Immature natural killer cell (primary cell): ENCODE results near the gene PLP2. TPM values are rescaled to one million over a fixed set of nuclear protein-coding genes. Genes with fewer than 3 reads are reported as not detected.
A peak's percentile ranks its signal among the peaks of the same experiment; 100 is the strongest.

Experiments
- DNase-seq, 3 donors: peaks; one replicate each; pipeline ENCODE4 v3.0.0; 2022; ENCODE audit warnings: mixed read lengths in 1 of 3
- H3K27ac Mint-ChIP-seq, 6 donors: one replicate each; pipeline ENCODE4 v1.8.0; 2020; ENCODE audit warnings: mixed read lengths in 6 of 6, mild to moderate bottlenecking in 5 of 6, inconsistent platforms in 4 of 6, moderate library complexity in 3 of 6
- H3K27me3 Mint-ChIP-seq, 3 donors: one replicate each; pipeline ENCODE4 v1.8.0; 2020 to 2021; ENCODE audit warnings: low read depth in 3 of 3, mild to moderate bottlenecking in 3 of 3, mixed read lengths in 3 of 3, moderate library complexity in 3 of 3, inconsistent platforms in 1 of 3
- H3K36me3 Mint-ChIP-seq, 3 donors: one replicate each; pipeline ENCODE4 v1.8.0; 2020; ENCODE audit warnings: mixed read lengths in 3 of 3, inconsistent platforms in 2 of 3, mild to moderate bottlenecking in 2 of 3
- H3K4me1 Mint-ChIP-seq, 2 donors: one replicate each; pipeline ENCODE4 v1.8.0; 2020; ENCODE audit warnings: inconsistent platforms in 2 of 2, mild to moderate bottlenecking in 2 of 2, mixed read lengths in 2 of 2, moderate library complexity in 1 of 2
- H3K4me3 Mint-ChIP-seq, 5 donors: one replicate each; pipeline ENCODE4 v1.8.0; 2020; ENCODE audit warnings: mild to moderate bottlenecking in 5 of 5, mixed read lengths in 5 of 5, inconsistent platforms in 3 of 5, moderate library complexity in 3 of 5
- H3K9me3 Mint-ChIP-seq, 6 donors: one replicate each; pipeline ENCODE4 v1.8.0; 2020; ENCODE audit warnings: mild to moderate bottlenecking in 6 of 6, mixed read lengths in 6 of 6, inconsistent platforms in 4 of 6, moderate library complexity in 3 of 6
- polyA plus RNA-seq, 3 donors: library from polyadenylated mRNA; unstranded; fragments of 300-500 nt; fragmentation: Illumina TruSeq; gene quantifications; one replicate each; pipeline ENCODE4 v1.2.3, GENCODE V29; 2021

Gene PLP2
- polyA plus RNA-seq, 3 donors from 2014 or later, result 40.5 to 64.6 (median 45.7) TPM

DNA sequence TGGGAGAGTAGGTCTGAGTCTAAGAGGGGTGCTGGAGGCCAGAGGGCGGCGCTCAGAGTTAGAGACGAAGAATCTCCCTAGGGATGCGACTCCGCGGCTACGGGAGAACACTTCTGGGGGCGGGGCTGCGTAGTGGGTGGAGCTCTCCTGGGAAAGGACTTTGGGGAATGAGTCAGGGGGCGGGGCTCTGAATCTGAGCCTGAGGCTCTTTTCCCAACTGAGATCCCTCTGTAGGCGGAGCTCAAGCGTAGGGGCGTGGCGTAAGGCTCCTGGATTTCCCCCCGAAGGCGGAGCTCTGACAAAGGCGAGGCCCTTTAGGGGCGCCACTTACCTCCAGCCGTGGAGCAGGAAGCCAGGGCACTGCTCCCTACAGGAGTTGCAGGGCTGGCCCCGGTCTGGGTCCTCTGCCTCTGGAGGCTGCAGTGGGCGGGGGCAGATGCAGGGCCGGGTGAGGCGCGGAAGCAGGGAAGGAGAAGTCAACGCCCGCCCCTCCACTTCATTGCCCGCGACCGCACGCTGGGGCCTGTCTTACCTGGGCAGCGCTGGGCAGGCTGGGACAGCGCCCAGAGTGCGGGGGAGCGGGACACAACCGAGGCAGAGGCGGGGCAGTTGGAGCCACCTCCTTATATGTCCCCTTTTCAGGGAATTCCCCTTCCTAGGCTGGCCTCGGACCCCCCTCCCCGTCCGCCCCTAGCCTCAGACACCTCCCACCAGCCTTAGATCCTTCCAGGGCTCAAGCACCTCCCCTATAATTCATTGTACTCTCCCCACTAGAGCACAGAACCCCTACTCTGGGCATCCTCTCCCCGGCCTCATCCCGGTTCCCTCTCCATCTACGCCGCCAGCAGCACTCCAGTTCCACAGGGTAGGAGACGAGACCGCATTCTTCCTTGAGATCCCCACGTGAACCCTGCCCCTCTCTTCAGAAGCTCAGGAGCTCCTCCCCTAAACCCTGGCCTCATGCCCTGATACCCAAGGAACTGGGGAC is 12.9 kb downstream of the PLP2 start:
- H3K4me1 Mint-ChIP-seq, result peaks cover 8 to 17% of the 10 kb centered on the region in 2 donors
- no peak for DNase-seq
- H3K9me3 Mint-ChIP-seq, result no peaks in the 10 kb centered on the region
- peaks cover 0 to 2% (median 2%) of the 10 kb centered on the region in 3 donors for H3K27me3 Mint-ChIP-seq
- H3K27ac Mint-ChIP-seq, result peak overlapping the region in 1 of 6 donors; percentile 79
- H3K4me3 Mint-ChIP-seq, result peak overlapping the region; percentile 63 to 73 (median 68)
- H3K36me3 Mint-ChIP-seq, result peaks cover under 1 to 10% (median 4%) of the 10 kb centered on the region in 3 donors

DNA sequence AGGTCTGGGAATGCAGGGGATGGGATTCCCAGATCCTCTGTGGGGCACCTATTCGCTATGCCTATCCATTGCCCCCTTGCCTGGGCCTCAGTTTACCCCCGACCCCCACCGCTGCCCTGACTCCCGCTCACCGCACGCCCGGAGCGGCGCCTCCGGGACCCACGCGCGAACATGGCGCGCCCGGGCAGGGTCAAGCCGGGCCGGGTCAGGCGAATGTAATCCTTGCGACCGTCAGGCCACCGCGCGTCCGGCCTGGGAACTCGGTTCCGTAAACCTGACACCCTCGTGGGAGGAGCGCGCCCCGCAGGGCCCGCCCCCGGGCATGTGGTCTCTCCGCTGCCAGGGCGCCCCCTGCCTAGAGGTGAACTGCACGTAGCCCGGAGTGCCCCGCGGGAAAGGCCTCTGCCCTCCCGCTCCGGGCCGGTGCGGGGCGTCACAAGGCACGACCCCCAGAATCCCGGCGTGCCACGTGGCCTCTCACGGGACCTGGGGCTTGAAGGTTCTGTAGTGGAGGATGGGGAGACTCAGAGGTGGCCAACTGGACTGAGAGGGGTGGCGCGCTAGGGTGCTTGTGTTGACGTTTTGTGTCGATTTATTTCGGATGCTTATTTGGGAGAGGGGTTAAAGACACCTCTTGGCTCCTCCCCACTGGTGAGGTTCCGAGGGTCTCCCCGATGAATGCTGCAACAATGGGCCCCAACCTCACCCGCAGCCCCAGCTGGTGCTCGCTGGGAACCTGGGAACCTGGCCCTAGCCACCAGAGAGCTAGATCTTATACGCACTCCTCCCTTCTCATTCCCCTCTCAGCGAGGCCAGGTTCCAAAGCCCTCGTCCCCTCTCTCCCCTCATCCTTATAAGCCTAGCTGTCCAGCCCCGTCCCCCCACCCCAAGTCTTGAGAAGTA is 14.7 kb downstream of the PLP2 start, which contains the start of gene PRICKLE3:
Gene PRICKLE3 (minus strand): TSS at position 249 of the 903 bp plus-strand sequence. CDS start 76 bp downstream, at position 173.
- Mint-ChIP-seq H3K4me1 (peaks cover 14 to 22% of the 10 kb centered on the region in 2 donors), H3K27ac (peak within 1 kb of the TSS in 3 of 6 donors; percentile 21 to 79 (median 22)), H3K9me3 (no peaks in the 10 kb centered on the region), H3K36me3 (peaks cover 0 to 4% (median 0%) of the 10 kb centered on the region in 3 donors), H3K27me3 (peaks cover 4 to 6% (median 4%) of the 10 kb centered on the region in 3 donors), H3K4me3 (peak within 1 kb of the TSS; percentile 63 to 73 (median 68))
- DNase-seq, result peak; percentile 68 to 70 (median 69)

DNA sequence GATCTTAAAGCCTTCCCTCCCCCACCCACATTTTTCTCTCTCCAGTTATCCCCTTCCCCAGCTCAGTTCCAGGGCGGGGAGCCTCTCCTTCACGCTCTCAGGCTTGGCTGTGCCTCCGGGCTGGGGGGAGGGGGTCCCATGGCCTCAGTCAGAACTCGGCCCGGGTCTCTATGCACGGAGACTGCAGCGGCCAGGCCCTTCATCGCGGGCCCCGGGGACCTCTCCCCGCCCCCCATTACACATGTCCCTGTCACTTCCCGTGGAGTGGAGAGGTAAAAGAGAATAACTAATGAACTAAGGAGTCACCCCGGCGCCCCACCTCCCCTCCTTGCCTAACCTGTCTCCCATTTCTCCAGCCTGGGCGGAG is 15.3 kb downstream of the PLP2 start:
- H3K4me1 Mint-ChIP-seq, result peaks cover 14 to 23% of the 10 kb centered on the region in 2 donors
- H3K9me3 Mint-ChIP-seq, result no peaks in the 10 kb centered on the region
- H3K36me3 Mint-ChIP-seq, result peaks cover 0 to 4% (median 0%) of the 10 kb centered on the region in 3 donors
- DNase-seq, result no peak
- H3K4me3 Mint-ChIP-seq, result peak overlapping the region in 2 of 5 donors; percentile 42 to 61
- peak overlapping the region in 1 of 6 donors; percentile 69 for H3K27ac Mint-ChIP-seq
- H3K27me3 Mint-ChIP-seq, result peaks cover 4 to 6% (median 4%) of the 10 kb centered on the region in 3 donors

DNA sequence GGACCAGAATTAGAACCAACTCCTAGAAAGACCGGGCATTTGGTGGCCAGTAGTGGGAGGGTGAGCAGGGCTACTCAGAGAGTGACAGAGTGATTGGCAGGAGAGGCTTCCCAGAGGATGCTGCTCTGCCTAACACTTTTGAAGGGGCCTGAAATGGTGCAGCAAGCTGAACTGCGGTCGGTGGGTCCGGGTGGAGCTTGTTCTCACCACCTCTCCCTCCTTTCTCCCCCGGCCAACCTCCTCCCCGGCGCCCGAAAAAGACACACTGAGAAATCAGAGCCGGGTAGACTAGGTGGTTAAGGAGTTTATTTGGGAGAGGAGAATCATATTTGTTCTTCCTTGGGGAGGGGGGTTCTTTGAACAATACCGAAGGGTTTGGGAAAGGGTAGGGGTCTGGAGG is 15.8 kb downstream of the PLP2 start:
- Mint-ChIP-seq H3K4me3 (peak overlapping the region in 2 of 5 donors; percentile 15 to 42), H3K27ac (peak overlapping the region in 1 of 6 donors; percentile 69), H3K9me3 (no peaks in the 10 kb centered on the region), H3K4me1 (peaks cover 14 to 23% of the 10 kb centered on the region in 2 donors), H3K27me3 (peaks cover 4 to 6% (median 4%) of the 10 kb centered on the region in 3 donors), H3K36me3 (peaks cover 0 to under 1% (median 0%) of the 10 kb centered on the region in 3 donors)
- no peak for DNase-seq

DNA sequence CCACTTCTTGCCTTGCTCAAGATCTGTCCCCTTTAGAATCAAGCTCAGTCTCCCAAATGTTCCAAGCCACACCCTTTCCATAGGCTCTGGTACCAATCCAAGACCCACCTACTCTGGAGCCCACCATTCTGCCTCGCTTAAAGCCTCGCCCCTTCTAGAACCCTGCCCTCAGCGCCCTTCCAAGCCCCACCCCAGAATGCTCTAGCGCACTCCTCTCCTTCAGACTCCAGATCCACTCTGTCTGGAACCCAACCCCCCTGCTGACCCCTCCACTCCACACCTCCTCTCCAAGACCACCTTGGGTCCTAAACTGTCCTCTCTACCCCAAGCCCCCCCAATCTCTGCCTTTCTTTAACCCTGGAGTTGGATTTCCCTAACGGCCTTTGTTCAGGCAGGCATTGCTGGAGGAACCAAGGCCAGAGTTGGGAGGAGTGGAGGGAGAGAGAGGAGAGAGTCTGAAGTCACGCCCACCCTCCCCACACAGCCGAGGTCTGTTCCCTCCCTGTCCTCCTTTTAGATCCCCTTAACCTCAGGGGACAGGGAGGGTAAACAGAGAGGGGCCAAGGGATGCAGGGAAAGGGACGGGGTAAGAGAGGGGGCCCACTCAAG is 16.9 kb downstream of the PLP2 start:
- peak overlapping the region in 1 of 6 donors; percentile 43 for H3K27ac Mint-ChIP-seq
- H3K4me3 Mint-ChIP-seq, result no peak overlapping the region
- H3K9me3 Mint-ChIP-seq, result no peaks in the 10 kb centered on the region
- H3K36me3 Mint-ChIP-seq, result no peaks in the 10 kb centered on the region
- H3K4me1 Mint-ChIP-seq, result peaks cover 21 to 25% of the 10 kb centered on the region in 2 donors
- DNase-seq, result no peak
- H3K27me3 Mint-ChIP-seq, result peaks cover 4 to 6% (median 4%) of the 10 kb centered on the region in 3 donors

DNA sequence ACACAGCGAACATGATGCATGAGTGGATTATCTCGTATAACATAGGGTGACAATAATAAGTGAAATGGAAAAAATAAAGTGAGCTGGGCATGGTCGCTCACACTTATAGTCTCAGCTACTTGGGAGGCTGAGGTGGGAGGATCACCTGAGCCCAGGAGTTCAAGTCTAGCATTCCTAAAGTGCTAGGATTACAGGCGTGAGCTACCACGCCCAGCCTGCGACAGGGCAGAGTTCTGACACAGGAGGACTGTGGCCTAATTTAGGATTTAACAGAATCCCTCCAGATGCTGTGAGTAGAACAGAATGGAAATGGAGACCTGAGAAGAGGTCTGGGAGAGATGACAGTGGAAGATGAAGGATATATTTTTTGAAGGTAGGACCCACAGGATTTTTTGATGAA is 17.9 kb downstream of the PLP2 start:
- DNase-seq, result no peak
- H3K27ac Mint-ChIP-seq, result peak overlapping the region in 5 of 6 donors; percentile 14 to 63 (median 55)
- H3K36me3 Mint-ChIP-seq, result no peaks in the 10 kb centered on the region
- peak overlapping the region; percentile 1 to 60 (median 48) for H3K4me3 Mint-ChIP-seq
- no peaks in the 10 kb centered on the region for H3K9me3 Mint-ChIP-seq
- H3K27me3 Mint-ChIP-seq, result peaks cover 4 to 6% (median 4%) of the 10 kb centered on the region in 3 donors
- peaks cover 18 to 24% of the 10 kb centered on the region in 2 donors for H3K4me1 Mint-ChIP-seq

DNA sequence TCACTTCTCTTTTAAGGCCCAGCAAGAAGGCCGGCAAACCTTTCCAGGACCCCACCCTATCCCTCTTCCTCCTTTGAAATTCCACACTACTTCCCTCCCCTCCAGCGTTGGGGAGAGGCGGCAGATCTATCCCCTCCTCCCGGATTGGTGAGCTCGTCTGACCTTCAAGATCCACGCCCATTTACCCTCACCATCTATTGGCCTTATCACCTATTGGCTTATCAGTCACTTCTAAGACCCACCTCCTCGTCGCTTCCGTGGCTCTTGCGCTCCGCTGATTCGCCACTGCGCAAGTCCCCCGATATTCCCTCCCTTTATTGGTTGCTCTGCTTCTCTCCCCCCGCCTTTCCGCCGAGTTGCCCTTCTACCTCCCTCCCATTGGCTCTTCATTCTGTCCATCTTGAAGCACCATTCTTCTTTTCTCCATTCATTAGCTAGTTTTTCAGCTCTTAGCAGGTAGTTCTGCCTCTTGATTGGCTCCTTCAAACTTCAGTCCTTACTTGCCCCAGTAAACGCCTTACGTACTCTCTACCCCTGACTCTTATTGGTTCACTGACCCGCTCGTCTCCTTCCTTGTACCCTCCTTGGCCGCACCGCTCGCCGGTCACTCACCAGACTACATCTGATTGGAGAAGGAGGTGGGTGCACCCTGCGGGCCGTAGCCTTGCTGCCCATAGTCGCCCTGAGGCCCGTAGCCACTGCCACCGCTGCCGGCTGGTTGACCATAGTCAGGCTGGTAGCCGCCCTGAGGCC is 19.3 kb downstream of the PLP2 start:
- H3K36me3 Mint-ChIP-seq, result no peaks in the 10 kb centered on the region
- H3K4me3 Mint-ChIP-seq, result peak overlapping the region; percentile 85 to 95 (median 90)
- peaks cover 11 to 16% of the 10 kb centered on the region in 2 donors for H3K4me1 Mint-ChIP-seq
- H3K27me3 Mint-ChIP-seq, result peaks cover 2 to 6% (median 4%) of the 10 kb centered on the region in 3 donors
- no peaks in the 10 kb centered on the region for H3K9me3 Mint-ChIP-seq
- DNase-seq, result peak; percentile 89 to 94 (median 90)
- peak overlapping the region; percentile 80 to 94 (median 92) for H3K27ac Mint-ChIP-seq

DNA sequence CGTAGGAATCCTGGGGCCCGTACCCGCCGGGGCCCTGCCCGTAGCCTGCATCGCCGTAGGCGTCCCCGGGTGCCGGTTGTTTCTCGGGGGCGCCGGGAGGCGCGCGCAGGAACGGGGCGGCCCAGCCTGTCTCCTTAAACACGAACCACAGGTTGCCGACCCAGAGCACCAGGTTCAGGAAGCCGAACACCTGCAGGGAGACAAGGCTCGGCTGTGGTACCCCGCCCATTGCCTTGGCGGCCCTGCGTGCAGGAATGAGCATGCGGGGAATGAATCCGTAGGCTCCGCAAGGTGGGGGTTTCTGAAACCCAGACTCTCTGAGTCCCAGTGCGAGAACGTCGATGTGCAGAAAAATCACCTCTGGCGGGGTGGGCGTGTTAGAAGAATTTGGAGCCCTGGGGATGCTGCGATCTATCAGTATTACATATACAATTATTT is 19.9 kb downstream of the PLP2 start:
- Mint-ChIP-seq H3K4me3 (peak overlapping the region; percentile 85 to 95 (median 90)), H3K27me3 (peaks cover 2 to 6% (median 4%) of the 10 kb centered on the region in 3 donors), H3K36me3 (no peaks in the 10 kb centered on the region), H3K4me1 (peaks cover 11 to 16% of the 10 kb centered on the region in 2 donors), H3K27ac (peak overlapping the region; percentile 40 to 94 (median 84)), H3K9me3 (no peaks in the 10 kb centered on the region)
- DNase-seq, result no peak

DNA sequence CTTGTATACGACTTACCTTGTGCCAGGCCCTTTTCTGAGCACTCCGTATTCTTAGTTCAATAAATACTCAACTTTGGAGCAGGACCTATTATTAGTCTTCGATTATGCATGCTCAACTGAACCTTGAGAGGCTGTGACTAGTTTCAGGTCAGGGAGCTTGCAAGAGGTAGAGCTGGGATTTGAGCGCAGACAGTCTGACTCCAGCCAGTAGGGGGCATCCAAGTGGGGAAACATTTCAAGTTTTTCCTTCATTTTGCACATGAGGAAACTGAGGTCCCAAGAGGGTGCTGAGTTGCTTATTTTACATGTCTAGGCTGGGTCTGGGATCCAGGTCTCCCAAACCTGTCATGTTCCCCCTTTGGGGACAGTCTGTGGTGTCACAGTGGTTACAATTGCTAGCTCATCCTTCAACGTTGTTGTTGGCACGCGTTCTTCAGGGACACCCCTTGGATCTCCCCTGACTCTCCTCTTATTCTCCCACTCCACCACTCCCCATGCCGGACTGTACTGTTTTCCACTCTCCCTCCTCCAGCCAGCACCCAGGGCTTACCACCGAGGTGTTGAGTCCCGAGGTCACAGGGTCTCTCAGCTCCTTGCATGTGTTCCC is 21.1 kb downstream of the PLP2 start:
- DNase-seq, result no peak
- H3K27me3 Mint-ChIP-seq, result peaks cover 3 to 6% (median 4%) of the 10 kb centered on the region in 3 donors
- H3K36me3 Mint-ChIP-seq, result no peaks in the 10 kb centered on the region
- no peak overlapping the region for H3K27ac Mint-ChIP-seq
- H3K9me3 Mint-ChIP-seq, result no peaks in the 10 kb centered on the region
- H3K4me1 Mint-ChIP-seq, result peaks cover 11 to 16% of the 10 kb centered on the region in 2 donors
- peak overlapping the region in 2 of 5 donors; percentile 33 to 45 for H3K4me3 Mint-ChIP-seq

DNA sequence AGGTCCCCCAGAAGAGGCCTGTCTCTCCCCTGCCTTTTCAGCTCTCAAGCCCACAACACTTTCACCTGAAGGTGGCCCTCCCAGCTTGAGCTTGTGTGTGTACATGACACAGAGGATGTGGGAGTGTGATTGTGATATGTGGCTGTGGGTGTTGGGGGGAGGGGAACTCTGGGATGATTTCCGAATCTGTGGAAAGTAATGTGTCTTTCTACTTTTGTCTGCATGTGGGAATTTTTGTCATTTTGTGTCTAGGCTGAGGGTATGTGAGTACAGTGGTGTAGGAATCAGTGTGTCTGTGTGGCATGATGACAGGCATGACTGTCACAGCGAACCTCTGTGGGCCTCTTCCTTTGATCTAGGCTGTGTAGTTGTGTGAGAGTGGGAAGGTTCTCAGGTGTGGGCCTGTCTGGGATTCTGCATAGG is 21.9 kb downstream of the PLP2 start:
- H3K27ac Mint-ChIP-seq, result no peak overlapping the region
- no peaks in the 10 kb centered on the region for H3K36me3 Mint-ChIP-seq
- H3K4me3 Mint-ChIP-seq, result no peak overlapping the region
- peaks cover 14 to 16% of the 10 kb centered on the region in 2 donors for H3K4me1 Mint-ChIP-seq
- no peaks in the 10 kb centered on the region for H3K9me3 Mint-ChIP-seq
- H3K27me3 Mint-ChIP-seq, result peaks cover 4 to 6% (median 6%) of the 10 kb centered on the region in 3 donors
- DNase-seq, result no peak

DNA sequence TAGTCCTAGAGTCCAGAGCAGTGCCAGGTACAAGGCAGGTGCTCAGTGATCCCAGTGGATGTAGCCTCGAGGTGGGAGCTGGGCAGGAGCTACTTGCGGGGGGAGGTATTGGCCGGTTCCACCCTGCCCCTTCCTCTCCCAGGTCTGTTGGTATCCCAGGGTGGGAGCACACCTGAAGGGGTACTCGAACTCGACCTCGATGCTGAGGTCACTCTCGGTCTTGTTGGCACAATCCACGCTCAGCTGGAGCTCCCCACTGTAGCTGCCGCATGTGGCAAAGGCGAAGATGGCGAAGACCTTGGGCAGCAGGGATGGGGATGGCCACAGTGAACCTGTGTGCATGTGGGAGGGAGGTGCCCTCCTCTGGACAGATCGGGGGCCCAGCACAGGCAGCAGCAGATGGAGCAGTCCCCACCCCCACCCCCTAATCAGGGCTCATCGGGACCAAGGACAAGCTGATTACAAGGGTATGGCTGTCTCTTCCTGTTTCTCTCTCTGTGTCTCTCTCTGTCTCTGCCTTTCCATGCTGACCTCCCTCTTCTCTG is 25.9 kb downstream of the PLP2 start:
- Mint-ChIP-seq H3K27me3 (peaks cover 0 to 8% (median 5%) of the 10 kb centered on the region in 3 donors), H3K4me1 (peaks cover 8 to 16% of the 10 kb centered on the region in 2 donors), H3K27ac (no peak overlapping the region), H3K36me3 (no peaks in the 10 kb centered on the region), H3K9me3 (no peaks in the 10 kb centered on the region), H3K4me3 (no peak overlapping the region)
- DNase-seq, result no peak
